Esophagus squamous epithelium (tissue), 5 donors: ENCODE measurements around the gene MDH1. TPM values are rescaled to one million over a fixed set of nuclear protein-coding genes. Genes with fewer than 3 reads are reported as not detected.

Experiments used
- DNase-seq: peaks from one replicate; lab custom pipeline; 2025; lab: John Stamatoyannopoulos, UW
- H3K27ac ChIP-seq, 4 donors: fragments of 200-600 bp; sonication (generic); one replicate each; pipeline ENCODE4 v1.5.1; 2016 to 2019; ENCODE audit warnings: mild to moderate bottlenecking in 1 of 4
- H3K27me3 ChIP-seq, 4 donors: fragments of 200-600 bp; sonication (generic); 1 replicate in 3 of 4; 2 replicates in 1 of 4; pipeline versions ENCODE4 v1.5.1 to v1.6.0; 2017 to 2021; ENCODE audit warnings: antibody characterized with exemption in 1 of 4
- H3K36me3 ChIP-seq, 3 donors: fragments of 200-600 bp; sonication (generic); one replicate each; pipeline ENCODE4 v1.5.1; 2016 to 2019
- H3K4me1 ChIP-seq, 3 donors: fragments of 200-600 bp; sonication (generic); one replicate each; pipeline ENCODE4 v1.5.1; 2017 to 2019
- H3K4me3 ChIP-seq, 4 donors: fragments of 200-600 bp; sonication (generic); 1 replicate in 3 of 4; 2 replicates in 1 of 4; pipeline ENCODE4 v1.5.1; 2016 to 2019; ENCODE audit warnings: mild to moderate bottlenecking in 2 of 4, moderate library complexity in 1 of 4
- H3K9me3 ChIP-seq, 3 donors: fragments of 200-600 bp; sonication (generic); one replicate each; pipeline ENCODE4 v1.5.1; 2016 to 2019
- POLR2A ChIP-seq, 4 donors: fragments of 450-650 bp; IDR thresholded peaks; one replicate each; pipeline ENCODE4 v1.6.1; 2017; ENCODE audit warnings: antibody characterized with exemption in 4 of 4, mild to moderate bottlenecking in 4 of 4, moderate library complexity in 3 of 4
- WGBS, 2 donors: methylation state at CpG; one replicate each; pipeline ENCODE4 v1.1.5; 2018; 5-methylcytosine and 5-hydroxymethylcytosine counted together
- intact Hi-C: fragments of 100-400 bp; cut with DNase I; formaldehyde crosslinking; loops from one replicate; pipeline ENCODE4 v1.15.0; 2022
- total RNA-seq, 4 donors: library from RNA; depleted of rRNA; stranded (reverse); fragments of >200 nt; gene quantifications; one replicate each; pipeline ENCODE4 v1.1.0, GENCODE V29; 2016
- TF ChIP-seq, protein P1 (sequence below), 6 experiments: fragments of 450-650 bp in 4 of 6; fragments of 200-600 bp in 2 of 6; sonication (generic) in 2 of 6; IDR thresholded peaks; one replicate each; pipeline ENCODE4 v1.5.1; 2016 to 2019; ENCODE audit warnings: antibody characterized with exemption in 6 of 6, mild to moderate bottlenecking in 4 of 6, moderate library complexity in 4 of 6
- donor health status: DM: yes; HTN: yes; CAD: no.

MDH1 gene
- total RNA-seq, 4 donors from 2014 or later: 97.7 to 197 (median 134) TPM

DNA sequence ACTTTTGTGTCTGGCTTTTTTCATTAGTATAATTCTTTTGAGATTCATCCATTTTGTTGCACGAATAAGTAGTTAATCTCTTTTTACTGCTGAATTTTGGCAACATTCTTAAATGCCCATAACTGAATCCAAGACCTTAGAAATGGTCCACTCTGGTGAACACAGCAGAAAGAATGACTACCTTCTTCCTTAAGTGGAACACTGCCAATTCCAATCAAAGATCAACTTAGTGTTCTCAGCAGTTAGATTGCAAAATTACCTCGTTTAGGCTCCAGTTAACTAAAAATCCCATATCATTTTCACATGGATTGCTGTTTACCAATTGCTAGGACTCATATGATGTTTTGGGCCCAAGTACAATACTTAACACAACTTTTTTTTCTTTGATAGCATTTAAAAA, 59.9 kb downstream of the MDH1 start:
- Histone ChIP-seq H3K4me1 (no peaks in the 10 kb centered on the region), H3K36me3 (no peaks in the 10 kb centered on the region), H3K9me3 (no peaks in the 10 kb centered on the region), H3K27me3 (no peaks in the 10 kb centered on the region), H3K27ac (no peak overlapping the region), H3K4me3 (no peak overlapping the region)
- TF ChIP-seq, protein P1, sequence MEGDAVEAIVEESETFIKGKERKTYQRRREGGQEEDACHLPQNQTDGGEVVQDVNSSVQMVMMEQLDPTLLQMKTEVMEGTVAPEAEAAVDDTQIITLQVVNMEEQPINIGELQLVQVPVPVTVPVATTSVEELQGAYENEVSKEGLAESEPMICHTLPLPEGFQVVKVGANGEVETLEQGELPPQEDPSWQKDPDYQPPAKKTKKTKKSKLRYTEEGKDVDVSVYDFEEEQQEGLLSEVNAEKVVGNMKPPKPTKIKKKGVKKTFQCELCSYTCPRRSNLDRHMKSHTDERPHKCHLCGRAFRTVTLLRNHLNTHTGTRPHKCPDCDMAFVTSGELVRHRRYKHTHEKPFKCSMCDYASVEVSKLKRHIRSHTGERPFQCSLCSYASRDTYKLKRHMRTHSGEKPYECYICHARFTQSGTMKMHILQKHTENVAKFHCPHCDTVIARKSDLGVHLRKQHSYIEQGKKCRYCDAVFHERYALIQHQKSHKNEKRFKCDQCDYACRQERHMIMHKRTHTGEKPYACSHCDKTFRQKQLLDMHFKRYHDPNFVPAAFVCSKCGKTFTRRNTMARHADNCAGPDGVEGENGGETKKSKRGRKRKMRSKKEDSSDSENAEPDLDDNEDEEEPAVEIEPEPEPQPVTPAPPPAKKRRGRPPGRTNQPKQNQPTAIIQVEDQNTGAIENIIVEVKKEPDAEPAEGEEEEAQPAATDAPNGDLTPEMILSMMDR (IDR thresholded peaks at IDR 0.05): no peak
- no peak for TF ChIP-seq POLR2A (IDR thresholded peaks at IDR 0.05)
- intact Hi-C loops: no loop called here
- 69 to 73% methylated on average over 2 of the region's 2 CpGs for WGBS, 2 donors
- no peak for DNase-seq

DNA sequence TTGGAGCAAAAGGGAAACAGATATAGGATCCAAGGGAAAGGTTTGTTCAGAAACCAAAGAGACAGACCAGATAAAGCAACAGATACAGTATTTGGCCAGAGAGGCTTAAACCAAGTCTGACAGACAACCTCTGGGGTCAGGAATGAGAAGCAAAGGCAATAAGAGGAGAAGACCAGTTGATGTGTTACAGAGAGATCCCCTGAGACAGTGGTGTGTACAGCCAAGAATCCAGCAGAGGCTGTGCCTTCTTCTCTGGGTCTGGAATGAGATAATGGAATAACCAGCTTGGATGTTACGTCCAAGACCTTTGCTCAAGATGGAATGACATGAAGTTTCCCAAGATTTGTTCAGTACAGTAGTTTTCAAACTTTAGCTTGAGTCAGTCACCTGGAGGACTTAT, 61.1 kb downstream of the MDH1 start:
- Histone ChIP-seq H3K4me1 (no peaks in the 10 kb centered on the region), H3K4me3 (no peak overlapping the region), H3K27me3 (no peaks in the 10 kb centered on the region), H3K36me3 (no peaks in the 10 kb centered on the region), H3K9me3 (no peaks in the 10 kb centered on the region), H3K27ac (no peak overlapping the region)
- DNase-seq: no peak
- TF ChIP-seq POLR2A (IDR thresholded peaks at IDR 0.05): no peak
- TF ChIP-seq, protein P1 (IDR thresholded peaks at IDR 0.05): no peak
- 79 to 86% methylated on average over 1 of the region's 1 CpG for WGBS, 2 donors
- intact Hi-C loops: no loop called here

DNA sequence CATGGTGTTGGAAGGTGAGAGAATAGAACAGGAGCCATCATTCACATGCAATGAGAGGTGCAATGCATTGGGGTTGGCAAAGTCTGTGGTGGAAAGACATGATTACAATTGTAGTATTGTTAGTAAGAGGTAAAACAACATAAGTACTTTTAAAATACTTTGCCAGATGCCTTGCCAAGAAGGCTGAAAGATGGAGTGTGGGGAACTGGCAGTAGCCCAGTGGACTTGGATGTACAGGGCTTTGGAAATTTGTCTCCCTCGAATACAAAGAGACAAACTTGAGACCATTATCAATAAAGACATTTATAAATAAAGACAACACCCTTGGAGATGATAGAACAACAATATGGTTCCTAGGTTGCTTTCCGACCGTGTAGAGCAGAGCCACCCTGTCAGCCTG, 62.0 kb downstream of the MDH1 start:
- H3K9me3 ChIP-seq: no peaks in the 10 kb centered on the region
- no peaks in the 10 kb centered on the region for H3K4me1 ChIP-seq
- H3K4me3 ChIP-seq: no peak overlapping the region
- no peaks in the 10 kb centered on the region for H3K27me3 ChIP-seq
- WGBS, 2 donors: 63 to 75% methylated on average over 3 of the region's 3 CpGs
- intact Hi-C loops: no loop called here
- TF ChIP-seq, protein P1 (IDR thresholded peaks at IDR 0.05): no peak
- no peak for TF ChIP-seq POLR2A (IDR thresholded peaks at IDR 0.05)
- DNase-seq: no peak
- no peaks in the 10 kb centered on the region for H3K36me3 ChIP-seq
- no peak overlapping the region for H3K27ac ChIP-seq

DNA sequence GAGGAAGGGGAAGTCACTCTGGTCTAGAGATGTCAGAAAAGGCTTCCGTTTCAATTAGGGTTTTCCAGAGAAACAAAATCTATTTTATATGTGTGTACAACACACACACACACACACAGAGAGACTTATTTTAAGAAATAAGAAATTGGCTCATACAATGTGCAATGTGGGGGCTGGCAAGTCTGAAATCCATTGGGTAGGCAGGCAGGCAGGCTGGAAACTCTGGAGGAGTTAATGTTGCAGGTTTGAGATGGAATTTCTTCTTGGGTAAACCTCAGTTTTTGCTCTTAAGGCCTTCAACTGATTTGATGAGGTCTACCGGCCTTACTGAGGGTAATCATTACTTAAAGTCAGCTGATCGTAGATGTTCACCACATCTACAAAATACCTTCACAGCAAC, 62.6 kb downstream of the MDH1 start:
- WGBS, 2 donors: 68 to 79% methylated on average over 3 of the region's 3 CpGs
- Histone ChIP-seq H3K4me1 (no peaks in the 10 kb centered on the region), H3K36me3 (no peaks in the 10 kb centered on the region), H3K27me3 (no peaks in the 10 kb centered on the region), H3K4me3 (no peak overlapping the region), H3K27ac (no peak overlapping the region), H3K9me3 (no peaks in the 10 kb centered on the region)
- TF ChIP-seq POLR2A (IDR thresholded peaks at IDR 0.05): no peak
- TF ChIP-seq, protein P1 (IDR thresholded peaks at IDR 0.05): no peak
- intact Hi-C loops: no loop called here
- DNase-seq: no peak

DNA sequence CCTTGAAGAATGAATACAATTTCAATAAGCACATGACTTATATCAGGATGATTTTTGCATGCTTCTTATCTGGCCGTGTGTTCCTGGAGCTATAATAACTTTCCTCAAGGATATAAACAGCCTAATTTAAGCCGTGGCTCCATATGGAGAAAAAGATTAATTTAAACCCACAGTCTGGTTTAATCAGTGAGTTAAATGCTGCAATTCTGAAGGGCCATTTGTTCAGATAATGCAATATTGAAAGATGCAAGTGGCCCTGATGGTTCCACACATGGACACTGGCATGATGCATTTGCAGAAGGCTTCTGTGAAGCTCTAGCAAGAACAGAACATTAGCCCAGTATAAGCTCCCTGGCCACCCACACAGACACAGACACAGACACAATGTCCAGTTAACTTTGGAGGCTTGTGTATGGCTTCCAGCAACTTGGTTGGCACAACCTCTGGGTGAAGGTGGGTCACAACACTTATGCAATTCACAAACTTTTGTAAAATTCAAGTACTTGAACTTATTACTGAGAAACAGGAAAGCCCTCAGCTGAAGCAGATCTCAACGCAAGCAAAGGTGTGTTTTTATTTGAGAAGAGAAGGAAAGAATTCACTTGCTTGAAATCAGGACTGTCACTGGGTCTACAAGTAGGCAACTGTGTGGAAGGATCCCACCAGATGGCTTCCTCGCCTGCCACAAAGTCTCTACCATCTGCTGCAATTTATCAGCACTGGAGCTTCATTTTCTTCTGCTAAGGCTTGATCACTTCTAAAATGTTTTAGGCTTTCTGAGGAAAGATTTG, 63.3 kb downstream of the MDH1 start:
- Histone ChIP-seq H3K27ac (no peak overlapping the region), H3K4me1 (no peaks in the 10 kb centered on the region), H3K36me3 (no peaks in the 10 kb centered on the region), H3K9me3 (no peaks in the 10 kb centered on the region), H3K27me3 (no peaks in the 10 kb centered on the region), H3K4me3 (no peak overlapping the region)
- intact Hi-C loops: no loop called here
- TF ChIP-seq, protein P1 (IDR thresholded peaks at IDR 0.05): no peak
- no peak for TF ChIP-seq POLR2A (IDR thresholded peaks at IDR 0.05)
- WGBS, 2 donors: 67 to 80% methylated on average over 4 of the region's 4 CpGs
- no peak for DNase-seq
